SU-DHL-6 (cell line): ENCODE results near the gene CASP8.

Source experiments
- EZH2phosphoT487 ChIP-seq: fragments of 200-600 bp; sonication (generic), shearing (Covaris generic); conservative IDR thresholded peaks from 2 replicates; pipeline ENCODE4 v1.6.1; 2018; ENCODE audit warnings: mild to moderate bottlenecking, antibody characterized with exemption, low read length, moderate library complexity, mixed read lengths
- TF ChIP-seq, protein P1 (sequence below): fragments of 200-600 bp; sonication (generic); IDR thresholded peaks from one replicate; pipeline ENCODE4 v1.5.1; 2017; ENCODE audit warnings: antibody characterized with exemption, mild to moderate bottlenecking, low read length, moderate library complexity; ENCODE audit not compliant: insufficient read depth, poor library complexity, severe bottlenecking

DNA sequence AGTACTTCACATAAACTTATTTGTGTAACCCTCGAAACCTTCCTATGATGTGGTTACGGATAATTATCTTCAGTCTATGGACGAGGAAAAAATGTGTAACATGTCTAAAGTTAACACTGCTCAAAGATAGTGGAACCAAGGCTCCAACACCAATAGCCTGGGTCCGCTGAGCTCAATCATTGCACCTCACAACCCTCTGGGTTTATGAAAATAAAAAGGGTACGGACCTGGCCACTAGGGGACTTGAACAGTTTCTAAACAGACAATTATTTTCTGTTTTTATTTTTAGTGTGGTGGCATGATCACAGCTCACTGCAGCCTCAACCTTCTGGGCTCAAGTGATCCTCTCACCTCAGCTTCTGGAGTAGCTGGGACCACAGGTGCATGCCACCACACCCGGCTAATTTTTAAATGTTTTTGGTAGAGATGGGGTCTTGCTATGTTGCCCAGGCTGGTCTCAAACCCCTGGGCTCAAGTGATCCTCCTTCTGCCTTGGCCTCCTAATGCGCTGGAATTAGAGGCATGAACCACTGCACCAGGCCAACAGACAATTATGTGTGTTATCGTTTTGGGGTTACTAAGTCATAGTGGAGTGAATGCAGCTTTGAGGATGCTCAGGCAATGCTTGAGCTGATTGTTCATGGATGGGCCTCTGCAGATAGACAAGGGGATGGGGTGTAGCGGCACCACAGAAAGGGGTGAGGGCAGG, 10.1 kb downstream of the CASP8 start:
- TF ChIP-seq, protein P1, sequence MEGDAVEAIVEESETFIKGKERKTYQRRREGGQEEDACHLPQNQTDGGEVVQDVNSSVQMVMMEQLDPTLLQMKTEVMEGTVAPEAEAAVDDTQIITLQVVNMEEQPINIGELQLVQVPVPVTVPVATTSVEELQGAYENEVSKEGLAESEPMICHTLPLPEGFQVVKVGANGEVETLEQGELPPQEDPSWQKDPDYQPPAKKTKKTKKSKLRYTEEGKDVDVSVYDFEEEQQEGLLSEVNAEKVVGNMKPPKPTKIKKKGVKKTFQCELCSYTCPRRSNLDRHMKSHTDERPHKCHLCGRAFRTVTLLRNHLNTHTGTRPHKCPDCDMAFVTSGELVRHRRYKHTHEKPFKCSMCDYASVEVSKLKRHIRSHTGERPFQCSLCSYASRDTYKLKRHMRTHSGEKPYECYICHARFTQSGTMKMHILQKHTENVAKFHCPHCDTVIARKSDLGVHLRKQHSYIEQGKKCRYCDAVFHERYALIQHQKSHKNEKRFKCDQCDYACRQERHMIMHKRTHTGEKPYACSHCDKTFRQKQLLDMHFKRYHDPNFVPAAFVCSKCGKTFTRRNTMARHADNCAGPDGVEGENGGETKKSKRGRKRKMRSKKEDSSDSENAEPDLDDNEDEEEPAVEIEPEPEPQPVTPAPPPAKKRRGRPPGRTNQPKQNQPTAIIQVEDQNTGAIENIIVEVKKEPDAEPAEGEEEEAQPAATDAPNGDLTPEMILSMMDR = no peak
- no peak for TF ChIP-seq EZH2phosphoT487
